ENCODE data around the gene ANKMY1. TPM values are rescaled to one million over a fixed set of nuclear protein-coding genes. Genes with fewer than 3 reads are reported as not detected.

ANKMY1 gene
- total and polyA plus RNA-seq, 2 donors (not counting 1 experiment from before 2014, with no cell fraction given), result 51.7 to 72.1 TPM

- Histone ChIP-seq H3K27me3 (replicated peaks in 1 of 4; ENCODE audit: control extremely low read depth in 1 of 4, control insufficient read depth in 3 of 4, insufficient read depth in 4 of 4, low read length in 3 of 4) (no peaks in the 10 kb centered on the region), H3K79me2 (ENCODE audit: control insufficient read depth, insufficient read depth, low read length) (no peaks in the 10 kb centered on the region), H4K20me1 (ENCODE audit: control insufficient read depth, insufficient read depth, low read length, poor library complexity, severe bottlenecking) (peaks cover 5% of the 10 kb centered on the region), H3K9me3 (ENCODE audit: control extremely low read depth in 1 of 3, control insufficient read depth in 2 of 3, insufficient read depth in 1 of 3, low read length in 2 of 3) (peaks cover 1 to 78% (median 13%) of the 10 kb centered on the region in 3 donors), H3K9ac (ENCODE audit: low read length) (no peak overlapping the region), H3K36me3 (replicated peaks in 1 of 2; ENCODE audit: control extremely low read depth in 1 of 2, control insufficient read depth in 1 of 2, extremely low read depth in 1 of 2, insufficient read depth in 2 of 2, low read length in 1 of 2) (peaks cover 6 to 47% of the 10 kb centered on the region in 2 experiments), H3K4me1 (ENCODE audit: control insufficient read depth in 2 of 2, insufficient read depth in 2 of 2, low read length in 2 of 2) (no peaks in the 10 kb centered on the region), H3K27ac (ENCODE audit: low read length in 2 of 2) (no peak overlapping the region), H2AFZ (ENCODE audit: insufficient read depth, low read depth, low read length, poor library complexity, severe bottlenecking) (no peak overlapping the region), H3K4me2 (replicated peaks; ENCODE audit: low read depth, low read length, poor library complexity, severe bottlenecking) (no peak overlapping the region), H3K4me3 (ENCODE audit: control extremely low read depth in 1 of 5, extremely low read depth in 1 of 5, insufficient read depth in 1 of 5, low read depth in 2 of 5, low read length in 4 of 5) (no peak overlapping the region)
- 95% methylated on average over 6 of the region's 6 CpGs for WGBS (ENCODE audit: insufficient coverage)
- no peak overlapping the region for H3K27ac Mint-ChIP-seq
- TF ChIP-seq EZH2 (IDR thresholded peaks at IDR 0.05; ENCODE audit: borderline replicate concordance, insufficient read depth, low read depth, low read length, poor library complexity, severe bottlenecking), result no peak
- no peak for TF ChIP-seq CTCF (IDR thresholded peaks at IDR 0.05)
- ChIA-PET CTCF (interaction anchor here (2.5 kb wide), 1 partner anchor 12 kb away, joined by 9 read pairs; no protein-coding TSS in a partner anchor), POLR2A (no interaction called here)
- no peak overlapping the region for H3K4me3 Mint-ChIP-seq
- no peaks in the 10 kb centered on the region for H3K4me1 Mint-ChIP-seq
- no peaks in the 10 kb centered on the region for H3K27me3 Mint-ChIP-seq
- peaks cover 5% of the 10 kb centered on the region for H3K9me3 Mint-ChIP-seq (ENCODE audit: insufficient read depth)
- DNase-seq, result no peak
- intact Hi-C loops (cut with micrococcal nuclease), result no loop called here
- ATAC-seq (ENCODE audit: low read depth), result no peak
Measured at GRCh38 chr2:240525802-240526201, 32.0 kb downstream of the ANKMY1 start.

GRCh38 chr2:240524963-240525718 is 32.6 kb downstream of the ANKMY1 start:
- H3K4me3 ChIP-seq (ENCODE audit: control extremely low read depth in 1 of 5, extremely low read depth in 1 of 5, insufficient read depth in 1 of 5, low read depth in 2 of 5, low read length in 4 of 5), result no peak overlapping the region
- H4K20me1 ChIP-seq (ENCODE audit: control insufficient read depth, insufficient read depth, low read length, poor library complexity, severe bottlenecking), result peaks cover 5% of the 10 kb centered on the region
- H3K27me3 ChIP-seq (replicated peaks in 1 of 4; ENCODE audit: control extremely low read depth in 1 of 4, control insufficient read depth in 3 of 4, insufficient read depth in 4 of 4, low read length in 3 of 4), result no peaks in the 10 kb centered on the region
- H3K4me2 ChIP-seq (replicated peaks; ENCODE audit: low read depth, low read length, poor library complexity, severe bottlenecking), result no peak overlapping the region
- ATAC-seq (ENCODE audit: low read depth), result no peak
- no peaks in the 10 kb centered on the region for H3K4me1 ChIP-seq (ENCODE audit: control insufficient read depth in 2 of 2, insufficient read depth in 2 of 2, low read length in 2 of 2)
- H3K79me2 ChIP-seq (ENCODE audit: control insufficient read depth, insufficient read depth, low read length), result no peaks in the 10 kb centered on the region
- H2AFZ ChIP-seq (ENCODE audit: insufficient read depth, low read depth, low read length, poor library complexity, severe bottlenecking), result no peak overlapping the region
- H3K9ac ChIP-seq (ENCODE audit: low read length), result no peak overlapping the region
- no peaks in the 10 kb centered on the region for H3K27me3 Mint-ChIP-seq
- H3K9me3 ChIP-seq (ENCODE audit: control extremely low read depth in 1 of 3, control insufficient read depth in 2 of 3, insufficient read depth in 1 of 3, low read length in 2 of 3), result peaks cover 0 to 74% (median 13%) of the 10 kb centered on the region in 3 donors
- ChIA-PET POLR2A (no interaction called here), CTCF (interaction anchor here (2.5 kb wide), 1 partner anchor 11 kb away, joined by 9 read pairs; no protein-coding TSS in a partner anchor)
- H3K27ac Mint-ChIP-seq, result no peak overlapping the region
- no peak overlapping the region for H3K4me3 Mint-ChIP-seq
- H3K27ac ChIP-seq (ENCODE audit: low read length in 2 of 2), result no peak overlapping the region
- no peak for TF ChIP-seq CTCF (IDR thresholded peaks at IDR 0.05)
- 86% methylated on average over 6 of the region's 8 CpGs for WGBS (ENCODE audit: insufficient coverage)
- intact Hi-C loops (cut with micrococcal nuclease), result no loop called here
- peaks cover 5 to 47% of the 10 kb centered on the region in 2 experiments for H3K36me3 ChIP-seq (replicated peaks in 1 of 2; ENCODE audit: control extremely low read depth in 1 of 2, control insufficient read depth in 1 of 2, extremely low read depth in 1 of 2, insufficient read depth in 2 of 2, low read length in 1 of 2)
- H3K4me1 Mint-ChIP-seq, result peaks cover 2% of the 10 kb centered on the region
- peaks cover 2% of the 10 kb centered on the region for H3K9me3 Mint-ChIP-seq (ENCODE audit: insufficient read depth)
- DNase-seq, result no peak
